HEK293T (cell line): ENCODE results near the gene SMCO2.

ENCODE experiments used
- CTBP1 ChIP-seq: fragments of 450-650 bp; IDR thresholded peaks from 2 replicates; pipeline ENCODE4 v1.6.1; 2016; ENCODE audit warnings: borderline replicate concordance
- ELF4 ChIP-seq: fragments of 450-650 bp; IDR thresholded peaks from 2 replicates; pipeline ENCODE4 v1.6.1; 2017; ENCODE audit warnings: antibody characterized with exemption

- TF ChIP-seq CTBP1 (no peak), ELF4 (no peak)
These were observed 23.8 kb upstream of the SMCO2 start for GRCh38 chr12:27422697-27423096.
